K562 (cell line): ENCODE measurements around the gene KIF5A. TPM values are rescaled to one million over a fixed set of nuclear protein-coding genes. Genes with fewer than 3 reads are reported as not detected.
A peak's percentile ranks its signal among the peaks of the same experiment; 100 is the strongest.

Experiments used
- ARID3B ChIP-seq: fragments of 250-450 bp; sonication (Bioruptor Pico); IDR thresholded peaks from 2 replicates; pipeline ENCODE4 v1.4.0; 2020; ENCODE audit warnings: borderline replicate concordance
- CEBPZ ChIP-seq: fragments of 150-350 bp; IDR thresholded peaks from 2 replicates; pipeline ENCODE4 v1.6.1; 2014; ENCODE audit warnings: low read depth, mild to moderate bottlenecking, low read length, borderline replicate concordance
- GATA2 ChIP-seq: sonication (generic); formaldehyde crosslinking; IDR thresholded peaks from 2 replicates; pipeline ENCODE4 v1.4.0; 2020; ENCODE audit warnings: mild to moderate bottlenecking, missing genetic modification reagents
- GTF2A2 ChIP-seq: IDR thresholded peaks from 2 replicates; pipeline ENCODE4 v1.6.1; 2016; ENCODE audit warnings: mild to moderate bottlenecking, missing genetic modification characterization, missing compliant biosample characterization
- HDAC2 ChIP-seq: fragments of 450-650 bp; IDR thresholded peaks from 2 replicates; pipeline ENCODE4 v1.6.1; 2016; ENCODE audit warnings: mild to moderate bottlenecking
- MNT ChIP-seq, 2 experiments: fragments of 450-650 bp; conservative IDR thresholded peaks; 2 replicates each; pipeline ENCODE4 v1.6.1; 2017; ENCODE audit warnings: mild to moderate bottlenecking in 2 of 2, moderate library complexity in 2 of 2
- MTA3 ChIP-seq: fragments of 450-650 bp; formaldehyde crosslinking; IDR thresholded peaks from 2 replicates; pipeline ENCODE4 v1.6.1; 2017; ENCODE audit warnings: mild to moderate bottlenecking, borderline replicate concordance
- RB1 ChIP-seq: fragments of 450-650 bp; IDR thresholded peaks from 2 replicates; pipeline ENCODE4 v1.6.1; 2017; ENCODE audit warnings: low read depth, mild to moderate bottlenecking
- RBM17 ChIP-seq: fragments of 200-400 bp; formaldehyde crosslinking; IDR thresholded peaks from 2 replicates; pipeline ENCODE4 v1.6.1; 2017; ENCODE audit warnings: low read depth, mild to moderate bottlenecking, low read length, borderline replicate concordance
- SMAD4 ChIP-seq: fragments of 250-450 bp; sonication (Bioruptor Pico); conservative IDR thresholded peaks from 2 replicates; pipeline ENCODE4 v1.8.0; 2021; ENCODE audit warnings: inconsistent platforms, mild to moderate bottlenecking, moderate library complexity
- SNIP1 ChIP-seq: fragments of 450-650 bp; IDR thresholded peaks from 2 replicates; pipeline ENCODE4 v1.7.1; 2017; ENCODE audit warnings: low read depth, mild to moderate bottlenecking
- ZNF589 ChIP-seq: fragments of 200-800 bp; sonication (Bioruptor generic); IDR thresholded peaks from 2 replicates; pipeline ENCODE4 v1.6.1; 2016; ENCODE audit warnings: low read depth, missing genetic modification characterization, missing compliant biosample characterization
- polyA plus RNA-seq, 8 experiments: library from polyadenylated mRNA; depleted of rRNA in 4 of 8; stranded (reverse) in 5 of 8; unstranded in 3 of 8; fragments of >200 nt; fragmentation: Nextera tagmentation in 2 of 8; fragmentation: Illumina TruSeq in 1 of 8; extraction: Ambion mirVana in 2 of 8; extraction: Trizol in 1 of 8; gene quantifications; 2 replicates each; pipeline versions ENCODE4 v1.2.1 to v1.2.3, GENCODE V29; 2011 to 2014; ENCODE audit warnings: inconsistent platforms in 1 of 8, missing spikeins in 1 of 8
- total RNA-seq, 7 experiments: library from RNA; depleted of rRNA in 6 of 7; stranded (reverse); fragments of >200 nt in 6 of 7; fragmentation: Illumina TruSeq in 2 of 7; extraction: Trizol in 2 of 7; gene quantifications; 2 replicates each; pipeline versions ENCODE4 v1.2.1 to v1.2.3, GENCODE V29; 2011 to 2021; ENCODE audit warnings: low replicate concordance in 1 of 7
- TF ChIP-seq, protein P1 (sequence below): fragments of 200-800 bp; sonication (Bioruptor generic); IDR thresholded peaks from 2 replicates; pipeline ENCODE4 v1.6.1; 2017; ENCODE audit warnings: missing genetic modification characterization, missing compliant biosample characterization
- TF ChIP-seq, protein P2 (sequence below): fragments of 450-650 bp; formaldehyde crosslinking; IDR thresholded peaks from 2 replicates; pipeline ENCODE4 v1.4.0; 2020; ENCODE audit warnings: mild to moderate bottlenecking, mixed read lengths
- TF ChIP-seq, protein P3 (sequence below): fragments of 450-650 bp; IDR thresholded peaks from 2 replicates; pipeline ENCODE4 v1.6.1; 2018; ENCODE audit warnings: mild to moderate bottlenecking, low read depth; ENCODE audit not compliant: partially characterized antibody

Gene KIF5A
- total and polyA plus RNA-seq, 9 of the 15 experiments (the other 6 are each of a cell fraction or from before 2014, with no cell fraction given), result 3.4 to 17.7 (median 8.0) TPM

DNA sequence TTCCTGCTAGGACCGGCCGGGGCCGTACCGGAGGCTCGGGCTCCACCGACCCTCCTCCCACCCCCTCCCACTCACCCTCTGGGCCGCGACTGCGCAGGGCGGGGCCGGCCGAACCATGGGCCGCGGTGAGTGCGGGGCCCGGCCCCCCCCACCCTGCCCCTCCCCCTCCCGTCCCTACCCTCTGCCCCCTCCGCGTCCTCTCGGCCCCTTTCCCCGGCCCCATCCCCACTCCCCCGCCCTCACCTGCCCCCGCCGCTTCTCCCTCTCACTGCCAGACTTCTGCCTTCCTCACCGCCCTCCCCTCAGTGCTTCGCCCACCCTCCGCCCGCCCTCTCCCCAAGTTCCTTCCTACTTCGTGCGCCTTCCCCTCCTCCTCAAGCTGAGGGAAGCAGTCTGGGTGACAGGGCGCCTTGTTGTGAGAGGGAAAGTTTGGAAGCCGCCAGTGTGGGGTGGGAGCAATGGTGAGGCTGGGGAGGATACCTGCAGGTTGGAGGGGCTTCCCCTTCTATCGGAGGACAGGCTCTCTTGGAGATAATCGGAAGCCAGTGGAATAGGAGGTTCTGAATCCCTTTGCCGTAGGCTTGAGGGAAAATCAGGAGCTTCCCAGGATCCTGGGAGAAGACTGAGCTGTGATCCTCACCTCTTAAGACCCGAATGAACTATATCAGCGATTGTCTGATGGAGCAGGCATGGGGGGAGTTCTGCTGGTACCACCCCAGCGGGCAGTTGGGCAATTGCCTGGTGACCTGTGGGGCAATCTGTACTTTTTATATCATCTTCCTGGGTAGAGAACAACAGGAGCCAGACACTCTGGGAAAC is 26.7 kb upstream of the KIF5A start (continued):
- no peak for TF ChIP-seq ARID3B (CRISPR knock-in tag)
- TF ChIP-seq, protein P1, sequence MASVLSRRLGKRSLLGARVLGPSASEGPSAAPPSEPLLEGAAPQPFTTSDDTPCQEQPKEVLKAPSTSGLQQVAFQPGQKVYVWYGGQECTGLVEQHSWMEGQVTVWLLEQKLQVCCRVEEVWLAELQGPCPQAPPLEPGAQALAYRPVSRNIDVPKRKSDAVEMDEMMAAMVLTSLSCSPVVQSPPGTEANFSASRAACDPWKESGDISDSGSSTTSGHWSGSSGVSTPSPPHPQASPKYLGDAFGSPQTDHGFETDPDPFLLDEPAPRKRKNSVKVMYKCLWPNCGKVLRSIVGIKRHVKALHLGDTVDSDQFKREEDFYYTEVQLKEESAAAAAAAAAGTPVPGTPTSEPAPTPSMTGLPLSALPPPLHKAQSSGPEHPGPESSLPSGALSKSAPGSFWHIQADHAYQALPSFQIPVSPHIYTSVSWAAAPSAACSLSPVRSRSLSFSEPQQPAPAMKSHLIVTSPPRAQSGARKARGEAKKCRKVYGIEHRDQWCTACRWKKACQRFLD (CRISPR knock-in tag), result no peak
- no peak for TF ChIP-seq ZNF589 (CRISPR knock-in tag)
- TF ChIP-seq SMAD4 (CRISPR knock-in tag), result no peak
- no peak for TF ChIP-seq SNIP1
- TF ChIP-seq RBM17, result no peak
- no peak for TF ChIP-seq MTA3
- TF ChIP-seq, protein P2, sequence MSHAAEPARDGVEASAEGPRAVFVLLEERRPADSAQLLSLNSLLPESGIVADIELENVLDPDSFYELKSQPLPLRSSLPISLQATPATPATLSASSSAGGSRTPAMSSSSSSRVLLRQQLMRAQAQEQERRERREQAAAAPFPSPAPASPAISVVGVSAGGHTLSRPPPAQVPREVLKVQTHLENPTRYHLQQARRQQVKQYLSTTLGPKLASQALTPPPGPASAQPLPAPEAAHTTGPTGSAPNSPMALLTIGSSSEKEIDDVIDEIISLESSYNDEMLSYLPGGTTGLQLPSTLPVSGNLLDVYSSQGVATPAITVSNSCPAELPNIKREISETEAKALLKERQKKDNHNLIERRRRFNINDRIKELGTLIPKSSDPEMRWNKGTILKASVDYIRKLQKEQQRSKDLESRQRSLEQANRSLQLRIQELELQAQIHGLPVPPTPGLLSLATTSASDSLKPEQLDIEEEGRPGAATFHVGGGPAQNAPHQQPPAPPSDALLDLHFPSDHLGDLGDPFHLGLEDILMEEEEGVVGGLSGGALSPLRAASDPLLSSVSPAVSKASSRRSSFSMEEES (CRISPR knock-in tag), result no peak
- TF ChIP-seq GTF2A2 (tag), result no peak
- TF ChIP-seq MNT (conservative IDR thresholded peaks at IDR 0.05), result 0 out of 4 replicates have a peak, but pooled peaks of 1 of the 2 experiments have one; percentile 10
- TF ChIP-seq RB1, result peak; percentile 65; the same call in 1 of the 2 replicates
- TF ChIP-seq, protein P3, sequence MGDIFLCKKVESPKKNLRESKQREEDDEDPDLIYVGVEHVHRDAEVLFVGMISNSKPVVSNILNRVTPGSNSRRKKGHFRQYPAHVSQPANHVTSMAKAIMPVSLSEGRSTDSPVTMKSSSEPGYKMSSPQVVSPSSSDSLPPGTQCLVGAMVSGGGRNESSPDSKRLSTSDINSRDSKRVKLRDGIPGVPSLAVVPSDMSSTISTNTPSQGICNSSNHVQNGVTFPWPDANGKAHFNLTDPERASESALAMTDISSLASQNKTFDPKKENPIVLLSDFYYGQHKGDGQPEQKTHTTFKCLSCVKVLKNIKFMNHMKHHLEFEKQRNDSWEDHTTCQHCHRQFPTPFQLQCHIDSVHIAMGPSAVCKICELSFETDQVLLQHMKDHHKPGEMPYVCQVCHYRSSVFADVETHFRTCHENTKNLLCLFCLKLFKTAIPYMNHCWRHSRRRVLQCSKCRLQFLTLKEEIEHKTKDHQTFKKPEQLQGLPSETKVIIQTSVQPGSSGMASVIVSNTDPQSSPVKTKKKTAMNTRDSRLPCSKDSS, result no peak
- TF ChIP-seq GATA2 (CRISPR knock-in tag), result no peak
- TF ChIP-seq HDAC2, result no peak
- no peak for TF ChIP-seq CEBPZ
